ENCODE results near the gene GPR107. TPM values are rescaled to one million over a fixed set of nuclear protein-coding genes. Genes with fewer than 3 reads are reported as not detected.
"Not testable (repeated sequence)": the region's sequence is repeated elsewhere in the genome, so short reads cannot be mapped to it uniquely, and the experiment has no call there.

Gene GPR107
- total and polyA plus RNA-seq, 2 donors (not counting 1 experiment from before 2014, with no cell fraction given) = 10.4 to 28.1 TPM

DNA sequence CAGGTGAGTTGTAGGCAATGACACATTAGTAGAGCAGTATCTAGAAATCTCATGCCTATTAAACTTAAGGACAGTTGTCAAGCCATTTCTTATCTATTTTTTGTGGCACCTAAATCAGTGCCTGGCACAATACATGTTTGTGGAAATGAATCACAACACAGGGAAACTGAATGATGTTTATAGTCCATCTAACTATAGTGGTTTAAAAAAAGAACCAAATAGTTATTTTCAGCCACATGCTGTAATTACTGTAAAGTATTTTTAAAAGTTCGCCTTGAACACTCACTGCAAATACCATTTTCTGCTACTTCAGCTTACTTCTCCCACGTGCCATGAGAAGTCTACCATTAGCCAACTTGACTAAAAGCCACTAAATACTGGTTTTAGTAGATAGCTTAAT, 32.6 kb upstream of the GPR107 start:
- ATAC-seq (ENCODE audit: low read depth) (no peak), DNase-seq (no peak)
- Mint-ChIP-seq H3K4me1 (peaks cover 83% of the 10 kb centered on the region), H3K27me3 (no peaks in the 10 kb centered on the region), H3K4me3 (peak overlapping the region; percentile 64), H3K9me3 (ENCODE audit: insufficient read depth) (no peaks in the 10 kb centered on the region), H3K27ac (peak overlapping the region; percentile 81)
- Histone ChIP-seq H3K4me3 (ENCODE audit: control extremely low read depth in 1 of 5, extremely low read depth in 1 of 5, insufficient read depth in 1 of 5, low read depth in 2 of 5, low read length in 4 of 5) (no peak overlapping the region), H3K27me3 (replicated peaks in 1 of 4; ENCODE audit: control extremely low read depth in 1 of 4, control insufficient read depth in 3 of 4, insufficient read depth in 4 of 4, low read length in 3 of 4) (no peaks in the 10 kb centered on the region), H3K36me3 (replicated peaks in 1 of 2; ENCODE audit: control extremely low read depth in 1 of 2, control insufficient read depth in 1 of 2, extremely low read depth in 1 of 2, insufficient read depth in 2 of 2, low read length in 1 of 2) (peaks cover 0 to 6% of the 10 kb centered on the region in 2 experiments), H4K20me1 (ENCODE audit: control insufficient read depth, insufficient read depth, low read length, poor library complexity, severe bottlenecking) (no peaks in the 10 kb centered on the region), H3K9ac (ENCODE audit: low read length) (no peak overlapping the region), H3K4me2 (replicated peaks; ENCODE audit: low read depth, low read length, poor library complexity, severe bottlenecking) (peak overlapping the region; percentile 13), H2AFZ (ENCODE audit: insufficient read depth, low read depth, low read length, poor library complexity, severe bottlenecking) (no peak overlapping the region), H3K27ac (ENCODE audit: low read length in 2 of 2) (peak overlapping the region; percentile 87 to 95), H3K9me3 (ENCODE audit: control extremely low read depth in 1 of 3, control insufficient read depth in 2 of 3, insufficient read depth in 1 of 3, low read length in 2 of 3) (peaks cover 0 to 5% (median 3%) of the 10 kb centered on the region in 3 donors), H3K4me1 (ENCODE audit: control insufficient read depth in 2 of 2, insufficient read depth in 2 of 2, low read length in 2 of 2) (peaks cover 61 to 78% of the 10 kb centered on the region in 2 donors), H3K79me2 (ENCODE audit: control insufficient read depth, insufficient read depth, low read length) (peaks cover 100% of the 10 kb centered on the region)
- CTCF ChIA-PET = interaction anchor here (0.9 kb wide), 1 partner anchor 18 kb away, joined by 6 read pairs; no protein-coding TSS in a partner anchor
- intact Hi-C loops (cut with micrococcal nuclease) = loop anchor here (1.0 to 5.0 kb wide), 2 partner anchors 8 to 34 kb away; no protein-coding TSS in a partner anchor
- no CpG with 5 or more reads among the region's 2 CpGs for WGBS (ENCODE audit: insufficient coverage)
- POLR2A ChIA-PET = interaction anchor here (0.7 to 3.5 kb wide), 7 partner anchors 10 to 64 kb away, joined by 3 to 19 read pairs (median 4); no protein-coding TSS in a partner anchor
- TF ChIP-seq, protein P1, sequence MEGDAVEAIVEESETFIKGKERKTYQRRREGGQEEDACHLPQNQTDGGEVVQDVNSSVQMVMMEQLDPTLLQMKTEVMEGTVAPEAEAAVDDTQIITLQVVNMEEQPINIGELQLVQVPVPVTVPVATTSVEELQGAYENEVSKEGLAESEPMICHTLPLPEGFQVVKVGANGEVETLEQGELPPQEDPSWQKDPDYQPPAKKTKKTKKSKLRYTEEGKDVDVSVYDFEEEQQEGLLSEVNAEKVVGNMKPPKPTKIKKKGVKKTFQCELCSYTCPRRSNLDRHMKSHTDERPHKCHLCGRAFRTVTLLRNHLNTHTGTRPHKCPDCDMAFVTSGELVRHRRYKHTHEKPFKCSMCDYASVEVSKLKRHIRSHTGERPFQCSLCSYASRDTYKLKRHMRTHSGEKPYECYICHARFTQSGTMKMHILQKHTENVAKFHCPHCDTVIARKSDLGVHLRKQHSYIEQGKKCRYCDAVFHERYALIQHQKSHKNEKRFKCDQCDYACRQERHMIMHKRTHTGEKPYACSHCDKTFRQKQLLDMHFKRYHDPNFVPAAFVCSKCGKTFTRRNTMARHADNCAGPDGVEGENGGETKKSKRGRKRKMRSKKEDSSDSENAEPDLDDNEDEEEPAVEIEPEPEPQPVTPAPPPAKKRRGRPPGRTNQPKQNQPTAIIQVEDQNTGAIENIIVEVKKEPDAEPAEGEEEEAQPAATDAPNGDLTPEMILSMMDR (IDR thresholded peaks at IDR 0.05) = no peak
- TF ChIP-seq EZH2 (IDR thresholded peaks at IDR 0.05; ENCODE audit: borderline replicate concordance, insufficient read depth, low read depth, low read length, poor library complexity, severe bottlenecking) = no peak

DNA sequence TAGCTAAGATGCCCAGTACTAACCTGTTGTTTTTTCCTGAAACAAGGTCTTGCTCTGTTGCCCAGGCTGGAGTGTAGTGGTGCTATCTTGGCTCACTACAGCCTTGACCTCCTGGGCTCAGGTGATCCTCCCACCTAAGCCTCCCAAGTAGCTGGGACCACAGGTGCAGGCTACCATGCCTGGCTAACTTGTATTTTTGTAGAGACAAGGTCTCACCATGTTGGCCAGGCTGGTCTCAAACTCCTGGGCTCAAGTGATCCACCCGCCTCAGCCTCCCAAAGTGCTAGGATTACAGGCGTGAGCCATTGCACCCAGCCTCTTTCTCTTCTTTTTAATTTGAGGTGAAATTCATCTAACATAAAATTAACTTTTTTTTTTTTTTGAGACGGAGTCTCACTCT, 31.9 kb upstream of the GPR107 start:
- H4K20me1 ChIP-seq (ENCODE audit: control insufficient read depth, insufficient read depth, low read length, poor library complexity, severe bottlenecking); ATAC-seq (ENCODE audit: low read depth); H3K9ac ChIP-seq (ENCODE audit: low read length); H3K27me3 ChIP-seq (replicated peaks in 1 of 4; ENCODE audit: control extremely low read depth in 1 of 4, control insufficient read depth in 3 of 4, insufficient read depth in 4 of 4, low read length in 3 of 4); H3K27me3 Mint-ChIP-seq; H3K36me3 ChIP-seq (replicated peaks in 1 of 2; ENCODE audit: control extremely low read depth in 1 of 2, control insufficient read depth in 1 of 2, extremely low read depth in 1 of 2, insufficient read depth in 2 of 2, low read length in 1 of 2); H3K9me3 Mint-ChIP-seq (ENCODE audit: insufficient read depth); H2AFZ ChIP-seq (ENCODE audit: insufficient read depth, low read depth, low read length, poor library complexity, severe bottlenecking); H3K9me3 ChIP-seq (ENCODE audit: control extremely low read depth in 1 of 3, control insufficient read depth in 2 of 3, insufficient read depth in 1 of 3, low read length in 2 of 3); DNase-seq; H3K4me3 ChIP-seq (ENCODE audit: control extremely low read depth in 1 of 5, extremely low read depth in 1 of 5, insufficient read depth in 1 of 5, low read depth in 2 of 5, low read length in 4 of 5): not testable (repeated sequence)
- Histone ChIP-seq H3K79me2 (ENCODE audit: control insufficient read depth, insufficient read depth, low read length) (peaks cover 100% of the 10 kb centered on the region), H3K4me2 (replicated peaks; ENCODE audit: low read depth, low read length, poor library complexity, severe bottlenecking) (peak overlapping the region; percentile 13), H3K27ac (ENCODE audit: low read length in 2 of 2) (peak overlapping the region; percentile 87 to 95), H3K4me1 (ENCODE audit: control insufficient read depth in 2 of 2, insufficient read depth in 2 of 2, low read length in 2 of 2) (peaks cover 66 to 82% of the 10 kb centered on the region in 2 donors)
- WGBS (ENCODE audit: insufficient coverage) = 80% methylated on average over 1 of the region's 3 CpGs
- H3K4me3 Mint-ChIP-seq = peak overlapping the region; percentile 40
- H3K27ac Mint-ChIP-seq = peak overlapping the region; percentile 81
- CTCF ChIA-PET = interaction anchor here (0.9 to 1.8 kb wide), 2 partner anchors 13 to 17 kb away, joined by 6 to 7 read pairs; no protein-coding TSS in a partner anchor
- H3K4me1 Mint-ChIP-seq = peaks cover 83% of the 10 kb centered on the region
- intact Hi-C loops (cut with micrococcal nuclease) = loop anchor here (1.0 to 5.0 kb wide), 4 partner anchors 9 to 35 kb away; no protein-coding TSS in a partner anchor
- POLR2A ChIA-PET = interaction anchor here (0.7 to 3.5 kb wide), 6 partner anchors 11 to 29 kb away, joined by 3 to 19 read pairs (median 10); no protein-coding TSS in a partner anchor
